ENCODE results near the gene TBC1D22A. TPM values are rescaled to one million over a fixed set of nuclear protein-coding genes. Genes with fewer than 3 reads are reported as not detected.

The TBC1D22A gene
- total and polyA plus RNA-seq, 10 of the 15 experiments (the other 5 are each of a cell fraction or from before 2014, with no cell fraction given), result 0.63 to 44.7 (median 27.4) TPM

- Histone ChIP-seq H3K27me3 (replicated peaks in 1 of 2; ENCODE audit: control insufficient read depth in 2 of 2, insufficient read depth in 2 of 2, low read length in 1 of 2) (no peaks in the 10 kb centered on the region), H3K4me2 (ENCODE audit: control insufficient read depth, insufficient read depth) (no peak overlapping the region), H4K20me1 (ENCODE audit: control insufficient read depth, insufficient read depth) (no peaks in the 10 kb centered on the region), H3K4me1 (ENCODE audit: control insufficient read depth, insufficient read depth, low read length) (no peaks in the 10 kb centered on the region), H3K9ac (ENCODE audit: control insufficient read depth, insufficient read depth, low read length) (no peak overlapping the region), H3K9me3 (replicated peaks; ENCODE audit: control insufficient read depth, insufficient read depth, low read length) (no peaks in the 10 kb centered on the region; the same call in 2 of the 3 replicates), H2AFZ (ENCODE audit: control insufficient read depth, low read depth, low read length) (no peak overlapping the region), H3K36me3 (ENCODE audit: control insufficient read depth in 2 of 2, insufficient read depth in 2 of 2, low read length in 1 of 2) (peaks cover 1 to 4% of the 10 kb centered on the region in 2 experiments; a peak in 3 of 4 replicates), H3K27ac (ENCODE audit: control insufficient read depth, insufficient read depth) (no peak overlapping the region), H3K4me3 (no peak overlapping the region), H3K79me2 (ENCODE audit: control insufficient read depth, insufficient read depth, low read length) (no peaks in the 10 kb centered on the region)
- no TSS peak for BruUV-seq (replicated peaks)
- CTCF ChIA-PET, result no interaction called here
- POLR2A ChIA-PET, result no interaction called here
- FAIRE-seq (no peak), DNase-seq (ENCODE audit: low read depth, low spot score) (no peak), ATAC-seq (no peak)
- intact Hi-C loops (cut with micrococcal nuclease; ENCODE audit: unreplicated experiment) (no loop called here), in situ Hi-C loops (cut with MboI) (no loop called here)
- RAD21 ChIA-PET (ENCODE audit: unreplicated experiment), result no interaction called here
- SMC1A ChIA-PET (ENCODE audit: uncharacterized antibody, unreplicated experiment), result no interaction called here
- no peak for TF ChIP-seq BHLHE40 (IDR thresholded peaks at IDR 0.05; ENCODE audit: borderline replicate concordance in 1 of 2, low read depth in 2 of 2, low read length in 1 of 2)
- TF ChIP-seq EP300 (IDR thresholded peaks at IDR 0.05; ENCODE audit: borderline replicate concordance in 1 of 2, control insufficient read depth in 1 of 2, low read depth in 2 of 2, low read length in 2 of 2), result no peak
- TF ChIP-seq ZNF207 (IDR thresholded peaks at IDR 0.05; ENCODE audit: borderline replicate concordance), result no peak
- TF ChIP-seq, protein P1, sequence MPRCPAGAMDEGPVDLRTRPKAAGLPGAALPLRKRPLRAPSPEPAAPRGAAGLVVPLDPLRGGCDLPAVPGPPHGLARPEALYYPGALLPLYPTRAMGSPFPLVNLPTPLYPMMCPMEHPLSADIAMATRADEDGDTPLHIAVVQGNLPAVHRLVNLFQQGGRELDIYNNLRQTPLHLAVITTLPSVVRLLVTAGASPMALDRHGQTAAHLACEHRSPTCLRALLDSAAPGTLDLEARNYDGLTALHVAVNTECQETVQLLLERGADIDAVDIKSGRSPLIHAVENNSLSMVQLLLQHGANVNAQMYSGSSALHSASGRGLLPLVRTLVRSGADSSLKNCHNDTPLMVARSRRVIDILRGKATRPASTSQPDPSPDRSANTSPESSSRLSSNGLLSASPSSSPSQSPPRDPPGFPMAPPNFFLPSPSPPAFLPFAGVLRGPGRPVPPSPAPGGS (IDR thresholded peaks at IDR 0.05; ENCODE audit: borderline replicate concordance, insufficient read depth, low read depth, low read length, poor library complexity, severe bottlenecking), result no peak
- no peak for TF ChIP-seq USF1 (IDR thresholded peaks at IDR 0.05; ENCODE audit: borderline replicate concordance, extremely low read length, insufficient read depth, low read depth, low read length)
- TF ChIP-seq, protein P2, sequence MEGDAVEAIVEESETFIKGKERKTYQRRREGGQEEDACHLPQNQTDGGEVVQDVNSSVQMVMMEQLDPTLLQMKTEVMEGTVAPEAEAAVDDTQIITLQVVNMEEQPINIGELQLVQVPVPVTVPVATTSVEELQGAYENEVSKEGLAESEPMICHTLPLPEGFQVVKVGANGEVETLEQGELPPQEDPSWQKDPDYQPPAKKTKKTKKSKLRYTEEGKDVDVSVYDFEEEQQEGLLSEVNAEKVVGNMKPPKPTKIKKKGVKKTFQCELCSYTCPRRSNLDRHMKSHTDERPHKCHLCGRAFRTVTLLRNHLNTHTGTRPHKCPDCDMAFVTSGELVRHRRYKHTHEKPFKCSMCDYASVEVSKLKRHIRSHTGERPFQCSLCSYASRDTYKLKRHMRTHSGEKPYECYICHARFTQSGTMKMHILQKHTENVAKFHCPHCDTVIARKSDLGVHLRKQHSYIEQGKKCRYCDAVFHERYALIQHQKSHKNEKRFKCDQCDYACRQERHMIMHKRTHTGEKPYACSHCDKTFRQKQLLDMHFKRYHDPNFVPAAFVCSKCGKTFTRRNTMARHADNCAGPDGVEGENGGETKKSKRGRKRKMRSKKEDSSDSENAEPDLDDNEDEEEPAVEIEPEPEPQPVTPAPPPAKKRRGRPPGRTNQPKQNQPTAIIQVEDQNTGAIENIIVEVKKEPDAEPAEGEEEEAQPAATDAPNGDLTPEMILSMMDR (IDR thresholded peaks at IDR 0.05 in 2 of 3, conservative IDR thresholded peaks at IDR 0.05 in 1 of 3; ENCODE audit: control insufficient read depth in 2 of 3, extremely low read depth in 1 of 3, insufficient read depth in 1 of 3, low read depth in 3 of 3, low read length in 3 of 3), result no peak
- TF ChIP-seq, protein P3, sequence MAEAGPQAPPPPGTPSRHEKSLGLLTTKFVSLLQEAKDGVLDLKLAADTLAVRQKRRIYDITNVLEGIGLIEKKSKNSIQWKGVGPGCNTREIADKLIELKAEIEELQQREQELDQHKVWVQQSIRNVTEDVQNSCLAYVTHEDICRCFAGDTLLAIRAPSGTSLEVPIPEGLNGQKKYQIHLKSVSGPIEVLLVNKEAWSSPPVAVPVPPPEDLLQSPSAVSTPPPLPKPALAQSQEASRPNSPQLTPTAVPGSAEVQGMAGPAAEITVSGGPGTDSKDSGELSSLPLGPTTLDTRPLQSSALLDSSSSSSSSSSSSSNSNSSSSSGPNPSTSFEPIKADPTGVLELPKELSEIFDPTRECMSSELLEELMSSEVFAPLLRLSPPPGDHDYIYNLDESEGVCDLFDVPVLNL (IDR thresholded peaks at IDR 0.05; ENCODE audit: low read depth, low read length), result no peak
- TF ChIP-seq ZNF592 (IDR thresholded peaks at IDR 0.05), result no peak
- TF ChIP-seq CBX5 (IDR thresholded peaks at IDR 0.05; ENCODE audit: low read depth), result no peak
- no peak for TF ChIP-seq BMI1 (IDR thresholded peaks at IDR 0.05; ENCODE audit: borderline replicate concordance)
- TF ChIP-seq PAX8 (IDR thresholded peaks at IDR 0.05), result no peak
- 84% methylated on average over 25 of the region's 25 CpGs for WGBS (ENCODE audit: insufficient coverage, insufficient replicate concordance, low lambda C conversion rate, missing lambda C conversion rate)
These were observed 406.7 kb downstream of the TBC1D22A start for GRCh38 chr22:47168900-47169800.

All from GM12878 (cell line).